Measurements from ENCODE around the gene PRRX1.

Gene PRRX1

DNA sequence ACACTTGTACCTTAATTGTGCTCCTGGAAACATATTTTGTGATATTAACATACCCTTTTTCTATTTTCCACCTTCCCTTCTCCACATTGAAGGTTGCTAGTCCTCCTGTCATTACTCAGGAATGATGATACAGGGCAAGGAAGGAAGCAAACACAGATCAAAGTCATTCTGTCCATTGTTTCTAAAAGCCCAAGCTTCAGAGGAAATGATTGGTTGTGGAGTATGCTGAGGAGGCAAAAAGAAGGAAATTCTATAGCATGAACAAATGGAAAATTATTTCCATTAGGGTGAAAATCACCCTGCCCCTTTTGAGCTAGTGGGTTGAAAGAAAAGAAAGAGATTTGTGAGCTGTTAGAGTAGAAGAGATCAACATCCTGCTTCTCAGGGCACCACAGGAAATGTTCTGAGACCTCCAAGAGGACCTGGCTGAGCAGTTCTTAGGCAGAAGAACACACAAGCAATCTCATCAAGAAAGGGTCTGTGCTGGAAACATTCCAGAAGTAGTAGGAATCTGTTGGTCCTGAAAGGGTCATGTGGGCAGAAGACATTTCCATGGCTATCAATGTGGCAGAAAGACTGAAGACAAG is 29.0 kb upstream of the PRRX1 start:
- peak; percentile 69 for ATAC-seq
- TF ChIP-seq ISL1 (CRISPR knock-in tag; IDR thresholded peaks at IDR 0.05): no peak
- no peak for TF ChIP-seq TOX (CRISPR knock-in tag; IDR thresholded peaks at IDR 0.05; ENCODE audit: borderline replicate concordance)
- TF ChIP-seq ARNTL (CRISPR knock-in tag; IDR thresholded peaks at IDR 0.05; ENCODE audit: borderline replicate concordance, low read depth): no peak
- TF ChIP-seq TCF4 (CRISPR knock-in tag; IDR thresholded peaks at IDR 0.05; ENCODE audit: borderline replicate concordance): no peak
- TF ChIP-seq BACH2 (CRISPR knock-in tag; IDR thresholded peaks at IDR 0.05; ENCODE audit: borderline replicate concordance): no peak
- TF ChIP-seq PPARA (CRISPR knock-in tag; IDR thresholded peaks at IDR 0.05; ENCODE audit: borderline replicate concordance): no peak
- no peak for TF ChIP-seq ZNF70 (CRISPR knock-in tag; IDR thresholded peaks at IDR 0.05)
- TF ChIP-seq POU6F1 (CRISPR knock-in tag; IDR thresholded peaks at IDR 0.05; ENCODE audit: borderline replicate concordance, low read depth): no peak
- TF ChIP-seq GLIS3 (CRISPR knock-in tag; IDR thresholded peaks at IDR 0.05): no peak
- TF ChIP-seq, protein P1, sequence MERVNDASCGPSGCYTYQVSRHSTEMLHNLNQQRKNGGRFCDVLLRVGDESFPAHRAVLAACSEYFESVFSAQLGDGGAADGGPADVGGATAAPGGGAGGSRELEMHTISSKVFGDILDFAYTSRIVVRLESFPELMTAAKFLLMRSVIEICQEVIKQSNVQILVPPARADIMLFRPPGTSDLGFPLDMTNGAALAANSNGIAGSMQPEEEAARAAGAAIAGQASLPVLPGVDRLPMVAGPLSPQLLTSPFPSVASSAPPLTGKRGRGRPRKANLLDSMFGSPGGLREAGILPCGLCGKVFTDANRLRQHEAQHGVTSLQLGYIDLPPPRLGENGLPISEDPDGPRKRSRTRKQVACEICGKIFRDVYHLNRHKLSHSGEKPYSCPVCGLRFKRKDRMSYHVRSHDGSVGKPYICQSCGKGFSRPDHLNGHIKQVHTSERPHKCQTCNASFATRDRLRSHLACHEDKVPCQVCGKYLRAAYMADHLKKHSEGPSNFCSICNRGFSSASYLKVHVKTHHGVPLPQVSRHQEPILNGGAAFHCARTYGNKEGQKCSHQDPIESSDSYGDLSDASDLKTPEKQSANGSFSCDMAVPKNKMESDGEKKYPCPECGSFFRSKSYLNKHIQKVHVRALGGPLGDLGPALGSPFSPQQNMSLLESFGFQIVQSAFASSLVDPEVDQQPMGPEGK (CRISPR knock-in tag; IDR thresholded peaks at IDR 0.05; ENCODE audit: borderline replicate concordance): no peak
- TF ChIP-seq ZNF8 (CRISPR knock-in tag; IDR thresholded peaks at IDR 0.05): no peak
- TF ChIP-seq ESRRG (CRISPR knock-in tag; IDR thresholded peaks at IDR 0.05): no peak
- TF ChIP-seq, protein P2, sequence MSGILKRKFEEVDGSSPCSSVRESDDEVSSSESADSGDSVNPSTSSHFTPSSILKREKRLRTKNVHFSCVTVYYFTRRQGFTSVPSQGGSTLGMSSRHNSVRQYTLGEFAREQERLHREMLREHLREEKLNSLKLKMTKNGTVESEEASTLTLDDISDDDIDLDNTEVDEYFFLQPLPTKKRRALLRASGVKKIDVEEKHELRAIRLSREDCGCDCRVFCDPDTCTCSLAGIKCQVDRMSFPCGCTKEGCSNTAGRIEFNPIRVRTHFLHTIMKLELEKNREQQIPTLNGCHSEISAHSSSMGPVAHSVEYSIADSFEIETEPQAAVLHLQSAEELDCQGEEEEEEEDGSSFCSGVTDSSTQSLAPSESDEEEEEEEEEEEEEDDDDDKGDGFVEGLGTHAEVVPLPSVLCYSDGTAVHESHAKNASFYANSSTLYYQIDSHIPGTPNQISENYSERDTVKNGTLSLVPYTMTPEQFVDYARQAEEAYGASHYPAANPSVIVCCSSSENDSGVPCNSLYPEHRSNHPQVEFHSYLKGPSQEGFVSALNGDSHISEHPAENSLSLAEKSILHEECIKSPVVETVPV (CRISPR knock-in tag; IDR thresholded peaks at IDR 0.05): no peak
- TF ChIP-seq CREB5 (CRISPR knock-in tag; IDR thresholded peaks at IDR 0.05; ENCODE audit: low read depth): no peak
- no peak for TF ChIP-seq ZC3H10 (CRISPR knock-in tag; IDR thresholded peaks at IDR 0.05)
- no peak for TF ChIP-seq ZNF565 (CRISPR knock-in tag; conservative IDR thresholded peaks at IDR 0.05; ENCODE audit: low read depth)

DNA sequence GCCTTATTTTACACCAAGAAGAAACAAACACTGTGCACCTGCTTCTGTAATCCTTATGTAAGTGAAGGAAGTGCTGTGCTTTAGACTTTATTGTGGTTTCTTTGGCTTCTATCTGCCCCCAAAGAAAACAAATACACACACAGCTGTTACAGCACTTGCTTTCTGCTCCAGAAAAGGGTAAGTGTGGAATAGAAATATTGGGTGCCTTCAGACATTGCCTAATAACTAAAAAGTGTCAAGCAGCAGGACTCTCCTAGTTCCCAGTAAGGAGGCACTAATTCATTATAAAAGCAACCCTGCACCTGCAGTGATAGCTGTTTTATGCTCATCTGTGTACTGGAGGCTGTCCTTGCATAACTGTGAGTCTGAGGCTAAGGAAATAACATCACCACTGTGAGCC is 23.4 kb upstream of the PRRX1 start:
- no peak for TF ChIP-seq BACH2 (CRISPR knock-in tag; IDR thresholded peaks at IDR 0.05; ENCODE audit: borderline replicate concordance)
- ATAC-seq: peak; percentile 40

DNA sequence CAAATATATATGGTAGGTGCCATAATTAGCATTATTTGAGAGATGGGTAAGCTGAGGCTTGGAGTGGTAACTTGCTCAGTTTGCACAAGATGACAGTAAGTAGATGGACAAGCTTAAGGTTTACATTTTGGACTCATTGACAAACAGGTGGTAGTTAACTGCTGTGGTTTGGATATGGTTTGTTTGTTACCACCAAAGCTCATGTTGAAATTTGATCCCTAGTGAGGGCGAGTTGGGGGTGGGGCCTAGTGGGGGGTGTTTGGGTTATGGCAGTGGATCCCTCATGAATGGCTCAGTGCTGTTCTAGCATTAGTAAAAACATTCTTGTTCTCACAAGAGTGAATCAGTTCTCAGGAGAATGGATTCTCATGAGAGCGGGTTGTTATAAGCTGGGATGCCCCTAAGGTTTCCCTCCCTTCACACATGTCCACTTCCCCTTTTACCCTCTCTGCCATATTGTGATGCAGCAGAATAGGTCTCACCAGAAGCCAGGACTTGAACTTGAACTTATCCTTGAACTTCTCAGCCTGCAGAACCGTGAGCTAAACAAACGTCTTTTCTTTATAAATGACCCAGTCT is 6.6 kb upstream of the PRRX1 start:
- TF ChIP-seq TSHZ2 (CRISPR knock-in tag; IDR thresholded peaks at IDR 0.05) (no peak), ISL1 (CRISPR knock-in tag; IDR thresholded peaks at IDR 0.05) (no peak), OSR1 (CRISPR knock-in tag; IDR thresholded peaks at IDR 0.05) (no peak), ESRRG (CRISPR knock-in tag; IDR thresholded peaks at IDR 0.05) (no peak), TOX (CRISPR knock-in tag; IDR thresholded peaks at IDR 0.05; ENCODE audit: borderline replicate concordance) (no peak), GLIS3 (CRISPR knock-in tag; IDR thresholded peaks at IDR 0.05) (no peak)

More for the DNA sequence above, 6.6 kb upstream of the PRRX1 start:
- no peak for ATAC-seq
